ENCODE measurements around the gene HPCAL1.

Gene HPCAL1

GRCh38 chr2:10410823-10411437 is 108.2 kb downstream of the HPCAL1 start:
- H3K27me3 ChIP-seq (ENCODE audit: low read depth), result no peaks in the 10 kb centered on the region
- H3K4me3 ChIP-seq, result no peak overlapping the region
- H3K9me3 ChIP-seq, result no peaks in the 10 kb centered on the region
- H3K36me3 ChIP-seq (replicated peaks), result no peaks in the 10 kb centered on the region
- in situ Hi-C loops (cut with MboI; ENCODE audit: low sequenced_read_pairs), result loop anchor here (10.0 kb wide), 1 partner anchor 266 kb away; no protein-coding TSS in a partner anchor
- no peaks in the 10 kb centered on the region for H3K4me1 ChIP-seq
- DNase-seq (ENCODE audit: low spot score in 2 of 2), result no peak

GRCh38 chr2:10411557-10411956 is 108.9 kb downstream of the HPCAL1 start:
- DNase-seq (ENCODE audit: low spot score in 2 of 2), result no peak
- no peaks in the 10 kb centered on the region for H3K27me3 ChIP-seq (ENCODE audit: low read depth)
- in situ Hi-C loops (cut with MboI; ENCODE audit: low sequenced_read_pairs), result loop anchor here (10.0 kb wide), 1 partner anchor 267 kb away; no protein-coding TSS in a partner anchor
- H3K36me3 ChIP-seq (replicated peaks), result no peaks in the 10 kb centered on the region
- H3K9me3 ChIP-seq, result no peaks in the 10 kb centered on the region
- no peak overlapping the region for H3K4me3 ChIP-seq
- no peaks in the 10 kb centered on the region for H3K4me1 ChIP-seq

GRCh38 chr2:10412380-10412779 is 109.7 kb downstream of the HPCAL1 start:
- DNase-seq (ENCODE audit: low spot score in 2 of 2), result peak; percentile 30 to 65
- Histone ChIP-seq H3K4me3 (no peak overlapping the region), H3K36me3 (replicated peaks) (no peaks in the 10 kb centered on the region), H3K27me3 (ENCODE audit: low read depth) (no peaks in the 10 kb centered on the region), H3K9me3 (no peaks in the 10 kb centered on the region), H3K4me1 (no peaks in the 10 kb centered on the region)
- in situ Hi-C loops (cut with MboI; ENCODE audit: low sequenced_read_pairs), result loop anchor here (10.0 kb wide), 1 partner anchor 268 kb away; no protein-coding TSS in a partner anchor

GRCh38 chr2:10413503-10413902 is 110.8 kb downstream of the HPCAL1 start:
- H3K36me3 ChIP-seq (replicated peaks), result no peaks in the 10 kb centered on the region
- no peaks in the 10 kb centered on the region for H3K27me3 ChIP-seq (ENCODE audit: low read depth)
- in situ Hi-C loops (cut with MboI; ENCODE audit: low sequenced_read_pairs), result loop anchor here (10.0 kb wide), 1 partner anchor 269 kb away; no protein-coding TSS in a partner anchor
- H3K4me3 ChIP-seq, result no peak overlapping the region
- no peaks in the 10 kb centered on the region for H3K9me3 ChIP-seq
- no peak for DNase-seq (ENCODE audit: low spot score in 2 of 2)
- no peaks in the 10 kb centered on the region for H3K4me1 ChIP-seq

- no peaks in the 10 kb centered on the region for H3K36me3 ChIP-seq (replicated peaks)
- no peaks in the 10 kb centered on the region for H3K4me1 ChIP-seq
- H3K4me3 ChIP-seq, result no peak overlapping the region
- in situ Hi-C loops (cut with MboI; ENCODE audit: low sequenced_read_pairs), result loop anchor here (10.0 kb wide), 1 partner anchor 269 kb away; no protein-coding TSS in a partner anchor
- no peaks in the 10 kb centered on the region for H3K27me3 ChIP-seq (ENCODE audit: low read depth)
- no peak for DNase-seq (ENCODE audit: low spot score in 2 of 2)
- no peaks in the 10 kb centered on the region for H3K9me3 ChIP-seq
Observed at GRCh38 chr2:10413991-10414451, 111.3 kb downstream of the HPCAL1 start.

GRCh38 chr2:10414591-10414990 is 111.9 kb downstream of the HPCAL1 start:
- no peaks in the 10 kb centered on the region for H3K27me3 ChIP-seq (ENCODE audit: low read depth)
- H3K4me1 ChIP-seq, result no peaks in the 10 kb centered on the region
- no peak for DNase-seq (ENCODE audit: low spot score in 2 of 2)
- in situ Hi-C loops (cut with MboI; ENCODE audit: low sequenced_read_pairs), result loop anchor here (10.0 kb wide), 1 partner anchor 270 kb away; no protein-coding TSS in a partner anchor
- no peak overlapping the region for H3K4me3 ChIP-seq
- H3K9me3 ChIP-seq, result no peaks in the 10 kb centered on the region
- H3K36me3 ChIP-seq (replicated peaks), result no peaks in the 10 kb centered on the region

- Histone ChIP-seq H3K4me1 (no peaks in the 10 kb centered on the region), H3K9me3 (no peaks in the 10 kb centered on the region), H3K4me3 (no peak overlapping the region), H3K27me3 (ENCODE audit: low read depth) (no peaks in the 10 kb centered on the region), H3K36me3 (replicated peaks) (no peaks in the 10 kb centered on the region)
- in situ Hi-C loops (cut with MboI; ENCODE audit: low sequenced_read_pairs), result loop anchor here (10.0 kb wide), 1 partner anchor 270 kb away; no protein-coding TSS in a partner anchor
- DNase-seq (ENCODE audit: low spot score in 2 of 2), result no peak
Observed at GRCh38 chr2:10415048-10415447, 112.3 kb downstream of the HPCAL1 start.

GRCh38 chr2:10415640-10416039 is 112.9 kb downstream of the HPCAL1 start:
- no peaks in the 10 kb centered on the region for H3K27me3 ChIP-seq (ENCODE audit: low read depth)
- H3K4me3 ChIP-seq, result no peak overlapping the region
- no peak for DNase-seq (ENCODE audit: low spot score in 2 of 2)
- H3K9me3 ChIP-seq, result no peaks in the 10 kb centered on the region
- H3K36me3 ChIP-seq (replicated peaks), result no peaks in the 10 kb centered on the region
- no peaks in the 10 kb centered on the region for H3K4me1 ChIP-seq
- in situ Hi-C loops (cut with MboI; ENCODE audit: low sequenced_read_pairs), result loop anchor here (10.0 kb wide), 1 partner anchor 271 kb away; no protein-coding TSS in a partner anchor

- in situ Hi-C loops (cut with MboI; ENCODE audit: low sequenced_read_pairs), result loop anchor here (10.0 kb wide), 1 partner anchor 273 kb away; no protein-coding TSS in a partner anchor
- H3K36me3 ChIP-seq (replicated peaks), result no peaks in the 10 kb centered on the region
- no peak for DNase-seq (ENCODE audit: low spot score in 2 of 2)
- H3K4me3 ChIP-seq, result no peak overlapping the region
- no peaks in the 10 kb centered on the region for H3K9me3 ChIP-seq
- H3K4me1 ChIP-seq, result no peaks in the 10 kb centered on the region
- H3K27me3 ChIP-seq (ENCODE audit: low read depth), result no peaks in the 10 kb centered on the region
Observed at GRCh38 chr2:10417551-10418335, 115.0 kb downstream of the HPCAL1 start.

GRCh38 chr2:10419553-10420257 is 117.0 kb downstream of the HPCAL1 start:
- H3K9me3 ChIP-seq, result no peaks in the 10 kb centered on the region
- H3K27me3 ChIP-seq (ENCODE audit: low read depth), result no peaks in the 10 kb centered on the region
- no peaks in the 10 kb centered on the region for H3K4me1 ChIP-seq
- H3K4me3 ChIP-seq, result no peak overlapping the region
- DNase-seq (ENCODE audit: low spot score in 2 of 2), result no peak
- 0 out of 2 replicates have a peak, but pooled peaks cover 3% of the 10 kb centered on the region for H3K36me3 ChIP-seq (replicated peaks)
- in situ Hi-C loops (cut with MboI; ENCODE audit: low sequenced_read_pairs), result loop anchor here (10.0 kb wide), 2 partner anchors 275 to 615 kb away; no protein-coding TSS in a partner anchor

GRCh38 chr2:10422251-10422650 is 119.5 kb downstream of the HPCAL1 start:
- Histone ChIP-seq H3K4me3 (no peak overlapping the region), H3K4me1 (no peaks in the 10 kb centered on the region), H3K36me3 (replicated peaks) (peaks cover 3% of the 10 kb centered on the region; the same call in 1 of the 2 replicates), H3K27me3 (ENCODE audit: low read depth) (no peaks in the 10 kb centered on the region), H3K9me3 (no peaks in the 10 kb centered on the region)
- in situ Hi-C loops (cut with MboI; ENCODE audit: low sequenced_read_pairs), result loop anchor here (10.0 kb wide), 1 partner anchor 617 kb away; no protein-coding TSS in a partner anchor
- DNase-seq (ENCODE audit: low spot score in 2 of 2), result no peak

GRCh38 chr2:10422732-10423399 is 120.2 kb downstream of the HPCAL1 start:
- no peaks in the 10 kb centered on the region for H3K4me1 ChIP-seq
- no peaks in the 10 kb centered on the region for H3K9me3 ChIP-seq
- in situ Hi-C loops (cut with MboI; ENCODE audit: low sequenced_read_pairs), result loop anchor here (10.0 kb wide), 1 partner anchor 618 kb away; no protein-coding TSS in a partner anchor
- no peak for DNase-seq (ENCODE audit: low spot score in 2 of 2)
- H3K36me3 ChIP-seq (replicated peaks), result peaks cover 3% of the 10 kb centered on the region; the same call in 1 of the 2 replicates
- H3K4me3 ChIP-seq, result no peak overlapping the region
- H3K27me3 ChIP-seq (ENCODE audit: low read depth), result no peaks in the 10 kb centered on the region

- H3K36me3 ChIP-seq (replicated peaks), result peaks cover 3% of the 10 kb centered on the region; the same call in 1 of the 2 replicates
- H3K4me3 ChIP-seq, result no peak overlapping the region
- no peak for DNase-seq (ENCODE audit: low spot score in 2 of 2)
- no peaks in the 10 kb centered on the region for H3K9me3 ChIP-seq
- in situ Hi-C loops (cut with MboI; ENCODE audit: low sequenced_read_pairs), result loop anchor here (10.0 kb wide), 1 partner anchor 619 kb away; no protein-coding TSS in a partner anchor
- no peaks in the 10 kb centered on the region for H3K4me1 ChIP-seq
- H3K27me3 ChIP-seq (ENCODE audit: low read depth), result no peaks in the 10 kb centered on the region
Observed at GRCh38 chr2:10423400-10423774, 120.7 kb downstream of the HPCAL1 start.
